Measurements from ENCODE around the gene LRRC3C. TPM values are rescaled to one million over a fixed set of nuclear protein-coding genes. Genes with fewer than 3 reads are reported as not detected.
"Not testable (repeated sequence)": the region's sequence is repeated elsewhere in the genome, so short reads cannot be mapped to it uniquely, and the experiment has no call there.

The LRRC3C gene
- not detected in 2 replicates for total RNA-seq (2014; rRNA removed; shearing (Covaris generic))

DNA sequence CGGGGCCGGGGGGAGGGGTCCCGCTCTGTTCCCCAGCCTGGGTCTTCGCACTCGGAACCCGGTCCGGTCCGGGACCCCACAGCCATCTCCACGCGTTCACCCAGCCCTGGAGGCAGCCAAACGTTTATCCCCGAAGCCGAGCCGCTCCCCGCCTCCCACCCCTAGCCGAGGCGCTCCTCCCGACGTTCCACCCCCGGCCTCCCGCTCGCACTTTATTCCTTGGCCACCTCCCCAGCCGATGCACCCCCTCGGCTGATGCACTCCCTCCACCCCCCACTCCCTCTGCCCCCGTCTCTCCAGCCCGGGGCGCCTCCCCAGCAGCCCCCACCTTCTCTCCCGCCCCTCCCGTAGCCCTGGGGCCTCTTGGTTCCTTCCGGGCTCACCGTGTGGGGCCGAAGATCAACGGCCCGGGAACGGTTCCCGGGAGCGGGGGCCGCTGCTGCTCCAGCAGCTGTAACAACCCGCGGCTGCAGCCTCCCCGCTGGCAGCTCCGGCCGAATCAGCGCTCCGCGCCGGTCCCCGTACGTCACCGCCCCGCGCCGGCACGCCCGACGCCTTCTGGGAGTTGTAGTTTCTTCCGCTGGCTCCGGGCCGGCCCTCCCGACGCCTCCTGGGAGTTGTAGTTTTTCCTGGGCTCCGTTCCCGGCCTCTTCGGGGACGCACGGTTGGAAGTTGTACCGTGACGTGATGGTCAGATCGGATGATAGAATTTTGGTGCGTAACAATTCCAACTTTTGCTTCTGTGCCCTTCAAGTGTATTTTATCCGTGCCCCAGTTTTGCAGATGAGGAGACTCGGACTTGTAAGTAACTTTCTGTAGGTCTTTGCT lies at the start of gene LRRC3C, which contains the start of gene ORMDL3:
LRRC3C (plus strand) TSS at position 632 of the 828 bp plus-strand sequence. CDS start 13,792 bp downstream, outside the sequence.
ORMDL3 (minus strand) TSS at position 501 of the 828 bp plus-strand sequence. CDS start 3,398 bp downstream, outside the sequence.
- DNase-seq (ENCODE audit: low read depth) = peak; percentile 87

- DNase-seq (ENCODE audit: low read depth) = not testable (repeated sequence)
These were observed 41.4 kb upstream of the LRRC3C start for GRCh38 chr17:39886102-39886501.

DNA sequence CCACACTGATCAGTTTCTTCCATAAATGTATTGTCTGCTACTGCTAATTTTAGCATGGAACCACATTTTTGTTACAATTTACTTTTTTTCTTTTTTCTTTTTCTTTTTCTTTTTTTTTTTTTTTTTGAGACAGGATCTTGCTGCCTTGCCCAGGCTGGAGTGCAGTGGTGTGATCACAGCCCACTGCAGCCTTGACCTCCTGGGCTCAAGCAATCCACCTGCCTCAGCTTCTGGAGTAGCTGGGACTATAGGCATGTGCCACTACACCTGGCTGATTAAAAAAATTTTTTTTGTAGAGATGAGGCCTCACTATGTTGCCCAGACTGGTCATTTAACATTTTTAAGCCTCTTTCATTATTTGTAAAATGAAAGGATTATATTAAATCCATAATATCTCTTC lies 40.5 kb upstream of the LRRC3C start:
- DNase-seq (ENCODE audit: low read depth) = no peak

GRCh38 chr17:39889200-39889599 lies 38.3 kb upstream of the LRRC3C start:
- no peak for DNase-seq (ENCODE audit: low read depth)

GRCh38 chr17:39894681-39895376 lies 32.7 kb upstream of the LRRC3C start:
- no peak for DNase-seq (ENCODE audit: low read depth)

GRCh38 chr17:39898088-39898487 lies 29.4 kb upstream of the LRRC3C start:
- no peak for DNase-seq (ENCODE audit: low read depth)

DNA sequence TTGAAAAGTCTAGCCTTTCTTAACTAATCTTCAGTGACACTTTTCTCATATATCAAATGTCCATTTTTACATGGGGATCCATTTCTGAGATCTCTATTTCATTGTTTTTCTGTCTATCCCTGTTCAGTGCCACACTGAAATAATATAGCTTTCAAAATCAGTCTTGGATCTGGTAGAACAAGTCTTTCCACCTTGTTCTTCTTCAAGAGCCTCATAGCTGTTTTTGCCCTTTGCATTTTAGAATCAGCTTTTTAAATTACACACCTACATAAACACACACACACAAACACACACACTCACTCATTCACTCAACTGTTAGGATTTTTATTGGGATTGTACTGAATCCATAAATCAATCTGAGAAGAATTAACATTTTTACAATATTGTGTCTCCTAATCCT lies 28.3 kb upstream of the LRRC3C start:
- no peak for DNase-seq (ENCODE audit: low read depth)

- DNase-seq (ENCODE audit: low read depth) = not testable (repeated sequence)
These were observed 25.5 kb upstream of the LRRC3C start for GRCh38 chr17:39902027-39902426.

GRCh38 chr17:39903158-39903884 lies 24.2 kb upstream of the LRRC3C start:
- no peak for DNase-seq (ENCODE audit: low read depth)

DNA sequence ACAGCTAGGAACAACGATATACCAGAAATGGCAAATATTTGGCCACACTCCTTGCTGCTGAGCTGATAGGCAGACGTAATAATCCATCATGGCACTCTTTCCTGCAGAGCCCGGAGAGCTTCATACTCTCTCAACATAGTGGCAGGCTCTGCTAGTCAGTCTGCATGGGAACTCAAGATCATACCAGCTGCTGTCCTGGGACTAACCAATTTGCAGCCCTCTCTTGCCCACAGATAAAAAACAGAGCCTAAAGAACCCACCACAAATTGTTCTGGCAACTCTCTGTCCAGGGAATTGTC lies 22.6 kb upstream of the LRRC3C start:
- DNase-seq (ENCODE audit: low read depth) = no peak

DNA sequence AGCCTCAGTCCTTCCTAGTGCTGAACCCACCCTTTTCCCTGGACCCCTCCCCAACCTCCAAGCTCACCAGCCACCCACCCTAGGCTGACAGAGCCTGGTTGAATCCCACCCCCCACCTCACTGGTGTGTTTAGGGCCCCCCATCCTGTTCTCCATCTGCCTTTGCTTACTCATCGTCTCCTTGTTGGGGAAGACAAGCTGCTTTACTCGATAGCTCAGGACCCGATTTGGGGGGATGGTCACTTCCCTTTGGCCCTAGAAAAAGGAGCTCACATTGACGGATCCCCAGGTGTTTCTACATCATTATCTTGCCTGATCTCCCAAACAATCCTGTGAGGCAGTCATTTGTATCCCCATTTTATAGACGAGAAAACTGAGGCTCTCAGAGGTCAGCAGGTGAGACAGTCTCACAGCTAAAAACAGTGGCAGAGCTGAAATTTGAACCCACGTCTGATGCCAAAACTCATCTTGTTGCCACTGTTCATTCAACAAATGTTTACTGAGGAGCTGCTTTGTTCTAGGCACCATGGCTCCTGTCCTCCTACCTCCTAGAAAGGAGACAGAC lies 18.7 kb upstream of the LRRC3C start:
- DNase-seq (ENCODE audit: low read depth) = no peak

- DNase-seq (ENCODE audit: low read depth) = no peak
These were observed 13.5 kb upstream of the LRRC3C start for GRCh38 chr17:39913989-39914388.

- DNase-seq (ENCODE audit: low read depth) = no peak
These were observed 12.0 kb upstream of the LRRC3C start for GRCh38 chr17:39915559-39915958.

DNA sequence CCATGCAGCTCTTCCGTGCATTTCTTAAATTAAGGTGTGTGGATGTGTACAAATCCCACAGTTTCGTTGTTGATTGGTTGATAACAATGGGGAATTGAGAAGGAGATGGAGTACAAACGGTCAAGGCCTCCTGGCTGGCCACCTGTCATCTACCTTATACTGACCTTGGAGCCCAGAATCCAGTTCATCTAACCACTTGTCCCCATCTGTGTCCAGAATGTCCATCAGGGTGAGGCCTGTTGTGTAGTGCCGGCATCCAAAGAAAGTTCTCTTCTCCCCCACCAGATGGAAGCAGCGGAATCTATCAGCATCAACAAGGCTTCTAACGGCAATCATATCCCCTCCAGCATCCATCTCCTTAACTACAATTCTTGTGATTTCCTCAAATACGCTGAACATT lies 10.6 kb upstream of the LRRC3C start:
- peak; percentile 15 for DNase-seq (ENCODE audit: low read depth)

DNA sequence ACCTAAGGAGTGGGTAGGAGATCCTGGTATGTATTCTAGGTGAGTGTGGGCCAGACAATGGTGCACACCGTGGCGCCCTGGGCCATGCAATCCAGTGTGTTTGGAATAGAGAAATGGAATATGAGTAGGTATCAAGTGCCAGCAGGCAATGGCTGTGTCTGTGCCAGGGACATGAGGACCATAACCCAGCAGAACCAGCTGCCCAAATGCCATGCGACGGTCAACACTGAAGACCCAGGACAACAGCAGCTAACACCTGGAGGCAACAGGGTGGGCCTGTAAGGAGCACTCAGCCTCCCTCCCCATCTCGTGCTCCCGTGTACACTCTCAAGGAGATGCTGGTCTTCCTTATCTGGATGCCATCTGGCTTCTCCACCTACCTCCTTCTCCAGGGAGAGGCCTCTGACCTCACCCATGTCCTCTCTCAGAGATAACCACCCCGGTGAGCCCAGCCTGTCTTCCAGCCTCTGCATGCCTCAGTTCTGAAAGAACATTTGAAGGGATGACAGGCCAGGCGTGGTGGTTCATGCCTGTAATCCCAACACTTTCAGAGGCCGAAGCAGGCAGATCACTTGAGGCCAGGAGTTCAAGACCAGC lies 8.3 kb upstream of the LRRC3C start:
- no peak for DNase-seq (ENCODE audit: low read depth)

DNA sequence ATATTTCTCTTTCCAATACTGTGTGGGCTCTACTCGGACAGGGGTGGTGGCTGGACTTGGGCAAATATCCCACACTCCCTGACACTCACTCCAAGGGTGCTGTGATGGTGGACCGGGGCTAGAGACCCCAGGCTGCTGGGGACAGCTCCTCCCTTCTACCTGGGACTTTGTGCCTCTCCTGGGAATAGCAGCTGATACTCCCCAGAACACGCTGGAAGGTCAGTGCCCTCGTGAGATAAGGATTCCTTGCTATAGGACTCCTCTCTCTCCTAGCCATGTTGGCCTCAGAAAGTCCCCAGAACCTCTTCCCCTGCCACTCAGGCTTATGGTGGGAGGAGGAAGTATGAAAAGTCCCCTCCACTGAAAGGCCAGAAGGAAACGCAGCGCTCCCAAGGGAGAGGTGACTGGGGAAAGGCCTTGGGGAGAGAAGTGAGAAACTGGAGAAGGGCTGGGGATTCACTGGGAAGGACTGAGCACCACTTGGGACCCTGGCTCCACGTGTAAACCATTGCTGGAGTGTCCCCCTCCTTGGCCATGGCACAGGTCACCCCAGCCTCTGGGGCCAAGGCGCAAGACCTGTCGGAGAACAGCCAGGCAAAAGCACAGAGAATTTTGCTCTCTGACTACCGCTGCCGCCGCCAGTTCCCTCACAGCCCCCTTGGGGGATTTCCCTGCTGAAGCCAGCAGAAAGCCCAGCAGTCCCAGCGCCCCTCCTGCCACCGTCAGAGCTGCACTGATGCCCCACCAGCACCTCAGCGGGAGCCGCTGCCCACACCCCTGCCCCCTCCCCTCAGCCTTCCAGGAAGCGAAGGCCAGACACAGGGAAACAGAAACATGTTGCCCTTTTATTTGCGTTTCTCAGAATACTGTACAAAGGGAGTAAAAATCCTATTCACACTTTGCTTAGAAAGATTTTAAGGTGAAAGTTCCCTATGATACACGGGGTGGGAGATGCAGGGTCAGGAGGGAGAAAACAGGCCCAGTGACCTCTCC lies 7.0 kb upstream of the LRRC3C start:
- DNase-seq (ENCODE audit: low read depth) = no peak

- DNase-seq (ENCODE audit: low read depth) = no peak
These were observed 6.2 kb upstream of the LRRC3C start for GRCh38 chr17:39921323-39921722.

DNA sequence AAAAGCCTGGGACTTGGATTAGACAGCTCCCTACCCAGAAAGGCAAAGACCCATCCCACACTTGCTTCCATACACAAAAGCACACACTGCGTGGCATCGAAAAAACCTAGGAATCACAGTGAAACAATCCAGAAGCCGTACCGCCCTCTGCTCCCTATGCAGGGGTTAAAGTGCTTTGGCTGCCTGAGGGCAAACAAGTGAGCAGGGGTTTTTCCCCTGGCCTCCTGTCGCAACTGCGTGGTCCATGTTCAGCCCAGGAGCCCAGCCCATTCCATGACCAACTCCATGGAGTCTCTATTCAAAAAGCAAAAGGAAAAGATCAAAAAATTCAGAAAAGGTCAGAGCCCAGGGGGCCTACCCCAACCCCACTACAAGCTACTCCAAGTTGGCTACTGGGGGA lies 5.5 kb upstream of the LRRC3C start:
- no peak for DNase-seq (ENCODE audit: low read depth)

GRCh38 chr17:39923230-39923629 lies 4.3 kb upstream of the LRRC3C start:
- DNase-seq (ENCODE audit: low read depth) = no peak
